Activated T-cell treated with anti-CD3 and anti-CD28 coated beads, Interleukin-2, amount 50 U/mL, for 4 hours (primary cell): ENCODE measurements around the gene FEZ2. TPM values are rescaled to one million over a fixed set of nuclear protein-coding genes. Genes with fewer than 3 reads are reported as not detected.
A peak's percentile ranks its signal among the peaks of the same experiment; 100 is the strongest.
"Not testable (repeated sequence)": the region's sequence is repeated elsewhere in the genome, so short reads cannot be mapped to it uniquely, and the experiment has no call there.

Experiments used
- ATAC-seq, 2 donors: fragments of 200-7000 bp; cut with Tn5 transposase; one replicate each; pipeline ENCODE4 v1.10.0; 2021
- DNase-seq: peaks from one replicate; pipeline ENCODE4 v3.0.0-alpha.2; 2020
- H3K27me3 Mint-ChIP-seq: one replicate; pipeline ENCODE4 v1.8.0; 2021; ENCODE audit warnings: low read depth, mixed read lengths
- H3K36me3 Mint-ChIP-seq: one replicate; pipeline ENCODE4 v1.8.0; 2022; ENCODE audit warnings: mixed read lengths; ENCODE audit not compliant: insufficient read depth
- H3K4me1 Mint-ChIP-seq: one replicate; pipeline ENCODE4 v1.8.0; 2021; ENCODE audit warnings: low read depth, mixed read lengths
- H3K4me3 Mint-ChIP-seq: one replicate; pipeline ENCODE4 v1.8.0; 2021; ENCODE audit warnings: mild to moderate bottlenecking, moderate library complexity, mixed read lengths
- H3K9me3 Mint-ChIP-seq: one replicate; pipeline ENCODE4 v1.8.0; 2021; ENCODE audit warnings: mixed read lengths
- total RNA-seq, 3 donors: library from RNA; stranded (reverse); gene quantifications; one replicate each; pipeline ENCODE4 v1.2.1, GENCODE V29; 2021

The FEZ2 gene
- total RNA-seq, 3 donors from 2014 or later = 7.4 to 10.0 (median 8.2) TPM

GRCh38 chr2:36606925-36607324, 9.0 kb upstream of the FEZ2 start:
- H3K4me3 Mint-ChIP-seq = no peak overlapping the region
- H3K4me1 Mint-ChIP-seq = no peaks in the 10 kb centered on the region
- no peaks in the 10 kb centered on the region for H3K9me3 Mint-ChIP-seq
- DNase-seq (no peak), ATAC-seq (no peak)
- H3K36me3 Mint-ChIP-seq = no peaks in the 10 kb centered on the region
- H3K27me3 Mint-ChIP-seq = peaks cover 10% of the 10 kb centered on the region

- no peak overlapping the region for H3K4me3 Mint-ChIP-seq
- H3K36me3 Mint-ChIP-seq = no peaks in the 10 kb centered on the region
- DNase-seq (no peak), ATAC-seq (no peak)
- H3K4me1 Mint-ChIP-seq = no peaks in the 10 kb centered on the region
- H3K27me3 Mint-ChIP-seq = peaks cover 4% of the 10 kb centered on the region
- H3K9me3 Mint-ChIP-seq = no peaks in the 10 kb centered on the region
Measured at GRCh38 chr2:36605273-36605672, 7.3 kb upstream of the FEZ2 start.

- H3K27me3 Mint-ChIP-seq, H3K4me1 Mint-ChIP-seq, H3K36me3 Mint-ChIP-seq, ATAC-seq, H3K4me3 Mint-ChIP-seq, DNase-seq, H3K9me3 Mint-ChIP-seq: not testable (repeated sequence)
Measured at GRCh38 chr2:36603629-36604028, 5.7 kb upstream of the FEZ2 start.

GRCh38 chr2:36597003-36597531, 901 bp downstream of the FEZ2 start:
- peaks cover 38% of the 10 kb centered on the region for H3K4me1 Mint-ChIP-seq
- peaks cover 8% of the 10 kb centered on the region for H3K36me3 Mint-ChIP-seq
- H3K27me3 Mint-ChIP-seq = no peaks in the 10 kb centered on the region
- ATAC-seq (no peak), DNase-seq (no peak)
- no peaks in the 10 kb centered on the region for H3K9me3 Mint-ChIP-seq
- peak overlapping the region; percentile 97 for H3K4me3 Mint-ChIP-seq

GRCh38 chr2:36596397-36596796, 1.6 kb downstream of the FEZ2 start:
- Mint-ChIP-seq H3K36me3 (peaks cover 8% of the 10 kb centered on the region), H3K27me3 (no peaks in the 10 kb centered on the region), H3K4me3 (peak overlapping the region; percentile 97), H3K4me1 (peaks cover 38% of the 10 kb centered on the region), H3K9me3 (no peaks in the 10 kb centered on the region)
- DNase-seq = no peak
- ATAC-seq = no peak

GRCh38 chr2:36594849-36595248, 3.1 kb downstream of the FEZ2 start:
- no peaks in the 10 kb centered on the region for H3K9me3 Mint-ChIP-seq
- ATAC-seq = no peak
- H3K4me1 Mint-ChIP-seq = peaks cover 40% of the 10 kb centered on the region
- peaks cover 15% of the 10 kb centered on the region for H3K36me3 Mint-ChIP-seq
- no peak for DNase-seq
- H3K27me3 Mint-ChIP-seq = no peaks in the 10 kb centered on the region
- H3K4me3 Mint-ChIP-seq = no peak overlapping the region

GRCh38 chr2:36589230-36589630, 8.7 kb downstream of the FEZ2 start:
- Mint-ChIP-seq H3K9me3 (no peaks in the 10 kb centered on the region), H3K4me1 (peaks cover 9% of the 10 kb centered on the region), H3K4me3 (no peak overlapping the region), H3K27me3 (no peaks in the 10 kb centered on the region), H3K36me3 (peaks cover 37% of the 10 kb centered on the region)
- ATAC-seq = no peak
- no peak for DNase-seq

- Mint-ChIP-seq H3K4me1 (peaks cover 2% of the 10 kb centered on the region), H3K27me3 (no peaks in the 10 kb centered on the region), H3K9me3 (no peaks in the 10 kb centered on the region), H3K36me3 (peaks cover 40% of the 10 kb centered on the region), H3K4me3 (no peak overlapping the region)
- no peak for DNase-seq
- ATAC-seq = no peak
Measured at GRCh38 chr2:36587556-36587955, 10.4 kb downstream of the FEZ2 start.

- Mint-ChIP-seq H3K9me3 (no peaks in the 10 kb centered on the region), H3K4me1 (peaks cover 2% of the 10 kb centered on the region), H3K4me3 (no peak overlapping the region), H3K27me3 (no peaks in the 10 kb centered on the region), H3K36me3 (peaks cover 40% of the 10 kb centered on the region)
- DNase-seq (no peak), ATAC-seq (no peak)
Measured at GRCh38 chr2:36587101-36587500, 10.9 kb downstream of the FEZ2 start.

- no peaks in the 10 kb centered on the region for H3K9me3 Mint-ChIP-seq
- H3K36me3 Mint-ChIP-seq = peaks cover 42% of the 10 kb centered on the region
- peaks cover 2% of the 10 kb centered on the region for H3K4me1 Mint-ChIP-seq
- no peaks in the 10 kb centered on the region for H3K27me3 Mint-ChIP-seq
- ATAC-seq (no peak), DNase-seq (no peak)
- H3K4me3 Mint-ChIP-seq = no peak overlapping the region
Measured at GRCh38 chr2:36586672-36587071, 11.3 kb downstream of the FEZ2 start.

GRCh38 chr2:36584148-36584794, 13.7 kb downstream of the FEZ2 start:
- H3K36me3 Mint-ChIP-seq = peaks cover 51% of the 10 kb centered on the region
- H3K4me1 Mint-ChIP-seq = no peaks in the 10 kb centered on the region
- no peaks in the 10 kb centered on the region for H3K9me3 Mint-ChIP-seq
- no peak for ATAC-seq
- H3K27me3 Mint-ChIP-seq = no peaks in the 10 kb centered on the region
- no peak overlapping the region for H3K4me3 Mint-ChIP-seq
- DNase-seq = no peak

GRCh38 chr2:36582951-36583350, 15.0 kb downstream of the FEZ2 start:
- H3K27me3 Mint-ChIP-seq = no peaks in the 10 kb centered on the region
- peaks cover 3% of the 10 kb centered on the region for H3K4me1 Mint-ChIP-seq
- H3K36me3 Mint-ChIP-seq = peaks cover 64% of the 10 kb centered on the region
- H3K9me3 Mint-ChIP-seq = no peaks in the 10 kb centered on the region
- DNase-seq (no peak), ATAC-seq (no peak)
- H3K4me3 Mint-ChIP-seq = no peak overlapping the region

- Mint-ChIP-seq H3K9me3 (no peaks in the 10 kb centered on the region), H3K36me3 (peaks cover 65% of the 10 kb centered on the region), H3K4me3 (no peak overlapping the region), H3K27me3 (no peaks in the 10 kb centered on the region), H3K4me1 (peaks cover 3% of the 10 kb centered on the region)
- no peak for ATAC-seq
- DNase-seq = no peak
Measured at GRCh38 chr2:36582538-36582937, 15.4 kb downstream of the FEZ2 start.

- no peaks in the 10 kb centered on the region for H3K9me3 Mint-ChIP-seq
- no peak overlapping the region for H3K4me3 Mint-ChIP-seq
- ATAC-seq = no peak
- peaks cover 3% of the 10 kb centered on the region for H3K4me1 Mint-ChIP-seq
- peaks cover 61% of the 10 kb centered on the region for H3K36me3 Mint-ChIP-seq
- no peaks in the 10 kb centered on the region for H3K27me3 Mint-ChIP-seq
- DNase-seq = no peak
Measured at GRCh38 chr2:36579297-36579664, 18.7 kb downstream of the FEZ2 start.

GRCh38 chr2:36578343-36579296, 19.3 kb downstream of the FEZ2 start:
- Mint-ChIP-seq H3K27me3 (no peaks in the 10 kb centered on the region), H3K36me3 (peaks cover 62% of the 10 kb centered on the region), H3K4me1 (peaks cover 3% of the 10 kb centered on the region), H3K9me3 (no peaks in the 10 kb centered on the region), H3K4me3 (no peak overlapping the region)
- DNase-seq (no peak), ATAC-seq (peak; percentile 32 to 37)
